ENCODE measurements around the gene NFATC2IP.
"Not testable (repeated sequence)": the region's sequence is repeated elsewhere in the genome, so short reads cannot be mapped to it uniquely, and the experiment has no call there.

The NFATC2IP gene

DNA sequence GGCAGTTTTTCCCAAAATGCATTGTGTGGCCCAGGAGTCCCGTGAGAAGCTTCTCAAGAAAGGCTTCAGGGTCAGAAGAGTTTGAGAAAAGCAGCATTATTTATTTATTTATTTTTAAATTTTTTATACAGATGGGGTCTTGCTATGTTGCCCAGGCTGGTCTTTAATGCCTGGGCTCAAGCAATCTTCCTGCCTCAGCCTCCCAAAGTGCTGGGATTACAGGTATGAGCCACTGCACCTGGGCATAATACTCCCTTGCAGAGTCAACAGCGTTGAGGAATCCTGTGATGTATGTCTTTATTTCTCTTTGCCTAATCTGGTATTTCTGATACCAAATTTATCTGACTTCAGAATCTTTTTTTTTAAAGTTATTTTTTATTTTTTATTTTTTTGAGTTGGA, 49.3 kb downstream of the NFATC2IP start:
- DNase-seq = no peak

DNA sequence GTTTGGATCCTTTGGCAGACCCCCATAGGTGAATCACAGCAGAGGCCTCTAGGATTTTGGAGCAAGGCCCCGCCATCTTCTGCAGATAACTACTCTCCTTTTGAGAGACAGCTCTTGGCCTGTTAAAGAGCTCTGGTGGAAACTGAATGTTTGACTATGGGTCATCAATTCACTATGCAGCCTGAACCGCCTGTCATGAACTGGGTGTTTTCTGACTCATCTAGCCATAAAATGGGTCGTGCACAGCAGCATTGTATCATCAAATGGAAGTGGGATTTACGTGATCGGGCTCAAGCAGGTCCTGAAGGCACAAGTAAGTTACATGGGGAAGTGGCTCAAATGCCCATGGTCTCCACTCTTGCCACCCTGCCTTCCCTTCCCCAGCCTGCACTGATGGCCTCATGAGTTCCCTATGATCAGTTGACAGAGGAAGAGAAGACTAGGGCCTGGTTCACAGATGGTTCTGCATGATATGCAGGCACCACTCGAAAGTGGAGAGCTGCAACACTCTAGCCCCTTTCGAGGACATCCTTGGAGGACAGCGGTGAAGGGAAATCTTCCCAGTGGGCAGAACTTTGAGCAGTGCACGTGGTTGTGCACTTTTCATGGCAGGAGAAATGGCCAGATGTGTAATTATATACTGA, 53.9 kb downstream of the NFATC2IP start:
- not testable (repeated sequence) for DNase-seq

DNA sequence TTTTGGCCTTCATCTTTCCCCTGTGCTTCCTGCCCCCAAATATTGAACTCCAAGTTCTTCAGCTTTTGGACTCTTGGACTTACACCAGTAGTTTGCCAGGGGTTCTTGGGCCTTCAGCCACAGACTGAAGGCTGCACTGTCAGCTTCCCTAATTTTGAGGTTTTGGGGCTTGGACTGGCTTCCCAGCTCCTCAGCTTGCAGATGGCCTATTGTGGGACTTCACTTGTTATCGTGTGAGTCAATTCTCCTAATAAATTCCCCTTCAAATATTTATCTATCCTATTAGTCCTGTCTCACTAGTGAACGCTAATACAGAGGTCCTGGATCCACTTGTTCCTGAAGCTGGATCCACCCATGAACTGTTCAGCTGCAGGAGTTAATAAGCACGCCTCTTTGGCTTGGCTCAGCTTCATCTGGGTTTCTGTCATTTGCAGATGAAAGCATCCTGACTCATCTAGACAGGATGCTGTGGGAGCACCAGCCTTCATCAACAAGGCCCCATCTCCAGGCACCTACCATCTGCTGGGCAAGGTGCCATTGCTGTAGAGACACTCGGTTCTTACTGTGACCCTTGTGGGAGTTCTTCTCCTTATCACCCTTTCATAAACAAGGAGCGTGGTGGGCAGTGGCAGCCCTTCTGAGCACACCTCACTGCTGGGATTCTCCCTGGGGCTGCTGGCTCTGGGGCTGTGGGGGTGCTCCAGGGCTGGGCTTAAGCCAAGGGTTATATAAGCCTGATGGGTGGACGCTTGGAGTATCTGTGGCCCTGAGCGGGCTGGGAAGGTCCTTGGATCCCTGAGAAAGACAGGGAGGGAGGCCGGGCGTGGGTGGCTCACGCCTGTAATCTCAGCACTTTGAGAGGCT, 57.2 kb downstream of the NFATC2IP start:
- peak; percentile 9 for DNase-seq

DNA sequence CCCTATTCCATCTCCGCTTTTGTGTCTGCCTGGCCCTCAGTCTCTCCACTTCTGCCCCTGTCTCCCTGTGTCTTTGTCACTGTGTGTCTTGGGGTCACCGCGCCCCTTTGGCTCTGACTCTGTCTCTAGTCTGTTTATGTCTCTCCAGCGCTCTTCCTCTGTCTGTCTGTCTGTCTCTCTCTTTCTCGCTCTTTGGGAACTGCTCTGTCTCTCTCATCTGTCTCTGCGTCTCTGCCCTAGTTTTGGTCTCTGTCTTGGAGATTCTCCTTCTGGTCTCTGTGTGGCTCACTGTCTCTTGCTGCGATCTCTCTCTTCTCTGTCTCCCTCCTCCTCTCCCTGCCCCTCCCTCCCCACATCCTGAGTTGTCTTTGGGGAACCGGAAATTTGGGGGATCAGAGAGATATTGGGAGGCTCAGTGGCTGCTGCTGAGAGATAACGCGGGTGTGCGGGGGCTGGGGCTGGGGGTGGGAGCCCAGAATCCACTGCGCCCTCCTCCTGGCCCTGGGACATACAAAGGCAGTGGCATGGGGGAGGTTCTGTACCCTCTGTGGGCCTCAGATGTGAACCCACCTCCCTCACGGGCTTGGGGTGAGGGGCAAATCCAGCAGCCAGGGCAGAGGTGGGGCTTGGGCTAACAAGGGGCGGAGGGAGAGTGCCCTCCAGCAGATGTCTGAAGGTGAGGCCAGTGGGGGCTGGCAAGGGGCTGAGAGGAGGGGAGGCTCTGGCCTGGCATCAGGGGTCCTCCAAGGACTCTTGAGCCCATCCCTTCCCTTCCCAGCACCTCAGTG, 58.5 kb downstream of the NFATC2IP start:
- DNase-seq = no peak

DNA sequence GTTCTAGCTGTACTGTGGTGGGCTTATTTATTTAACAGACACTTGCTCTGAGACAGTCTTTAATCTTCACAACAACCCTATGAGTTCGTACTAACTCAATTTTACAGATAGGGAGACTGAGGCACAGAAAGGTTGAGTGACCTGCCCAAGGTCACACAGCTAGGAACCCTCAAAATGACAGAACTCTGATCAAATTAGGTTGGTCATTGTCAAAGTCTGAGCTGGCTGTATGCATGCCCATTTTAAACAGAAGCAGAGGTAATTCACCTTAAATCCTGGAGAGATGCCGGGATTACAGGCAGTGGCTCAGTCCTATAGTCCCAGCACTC, 59.1 kb downstream of the NFATC2IP start:
- DNase-seq = no peak

DNA sequence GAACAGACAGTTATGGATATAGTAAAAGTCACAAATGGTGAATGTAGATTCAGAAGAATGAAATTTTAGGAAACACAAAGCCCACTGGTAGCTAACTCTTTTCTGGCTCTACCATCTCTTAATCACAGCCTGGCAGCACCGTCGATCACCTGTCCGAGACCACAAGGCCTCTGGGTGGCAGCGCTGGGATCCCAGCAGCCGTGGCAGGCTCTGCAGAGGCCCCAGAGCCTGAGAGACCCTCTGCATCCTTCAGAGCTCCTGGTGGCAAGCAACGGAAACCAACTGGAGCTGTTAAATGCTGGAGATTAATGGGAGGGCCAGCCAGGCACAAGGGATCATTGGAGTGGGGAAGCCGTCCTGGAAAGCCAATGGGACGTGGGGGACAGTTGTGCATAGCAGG, 60.4 kb downstream of the NFATC2IP start:
- no peak for DNase-seq

DNA sequence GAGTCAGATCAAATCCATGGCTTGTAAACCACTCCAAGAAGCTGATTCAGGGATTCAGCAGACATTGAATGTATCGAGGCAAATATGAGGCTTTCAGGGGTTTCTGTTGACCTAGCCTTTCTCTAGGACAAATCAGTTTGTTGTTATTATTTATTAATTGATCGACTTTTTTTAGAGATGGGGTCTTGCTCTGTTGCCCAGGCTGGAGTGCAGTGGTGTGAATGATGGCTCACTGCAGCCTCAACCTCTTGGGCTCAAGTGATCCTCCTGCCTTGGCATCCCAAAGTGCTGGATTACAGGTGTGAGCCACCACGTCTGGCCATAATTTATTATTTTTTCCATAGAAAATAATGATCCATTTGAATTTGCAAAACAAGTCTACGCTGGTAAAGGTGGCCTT, 61.1 kb downstream of the NFATC2IP start:
- DNase-seq = no peak

DNA sequence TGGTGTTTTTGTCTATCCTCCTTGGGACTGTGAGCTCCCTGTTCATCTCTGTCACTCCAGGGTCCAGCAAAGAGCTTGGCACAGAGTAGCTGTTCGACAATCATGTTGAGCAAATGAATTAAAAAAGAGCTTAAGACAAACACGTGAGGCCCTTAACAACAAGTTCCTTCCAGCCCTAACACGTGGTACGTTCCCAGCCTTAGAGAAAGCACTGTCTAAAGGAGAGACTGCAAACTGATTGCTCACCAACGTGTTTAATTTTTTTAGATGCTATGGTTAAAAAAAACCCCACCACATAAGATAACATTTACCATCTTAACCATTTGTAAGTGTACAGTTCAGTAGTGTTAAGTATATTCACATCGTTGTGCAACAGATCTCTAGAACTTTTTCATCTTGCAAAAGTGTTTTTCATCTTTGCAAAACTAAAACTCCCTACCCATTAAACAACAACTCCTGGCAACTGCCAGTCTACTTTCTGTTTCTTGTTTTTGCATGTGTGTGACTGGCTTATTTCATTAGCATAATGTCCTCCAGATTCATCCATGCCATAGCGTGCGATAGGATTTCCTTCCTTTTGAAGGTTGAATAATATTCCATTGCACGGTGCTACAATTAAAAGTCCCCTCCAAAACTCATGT, 62.3 kb downstream of the NFATC2IP start:
- DNase-seq = no peak

DNA sequence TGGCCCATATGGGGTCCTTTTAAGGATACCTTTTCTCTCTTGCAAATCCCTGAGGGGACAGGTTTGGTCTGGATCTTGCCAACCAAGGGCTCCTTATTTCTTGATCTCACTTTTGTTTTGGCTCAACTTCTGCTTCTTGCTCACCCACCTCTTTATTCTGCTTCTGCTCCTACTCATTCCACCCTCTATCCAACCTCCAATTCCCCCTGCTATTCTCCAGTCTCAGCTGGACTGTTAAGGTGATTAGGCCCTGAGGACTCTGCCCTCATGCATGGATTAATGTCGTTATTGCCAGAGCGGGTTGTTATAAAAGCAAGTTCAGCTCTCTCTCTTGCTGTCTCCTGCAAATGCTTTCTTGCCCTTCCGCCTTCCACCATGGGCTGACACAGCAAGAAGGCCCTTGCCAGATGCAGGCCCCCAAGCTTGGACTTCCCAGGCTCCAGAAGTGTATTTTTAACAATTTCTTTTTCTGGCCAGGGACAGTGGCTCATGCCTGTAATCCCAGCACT, 63.9 kb downstream of the NFATC2IP start:
- DNase-seq = no peak

Measured in DMS53 (cell line).